GM23338 (cell line): ENCODE results near the gene ART4.

Experiments
- EZH2 ChIP-seq: fragments of 200-600 bp; sonication (generic); IDR thresholded peaks from one replicate; pipeline ENCODE4 v1.8.0; 2017; ENCODE audit warnings: antibody characterized with exemption, mild to moderate bottlenecking, low read depth; ENCODE audit not compliant: unreplicated experiment
- EZH2phosphoT487 ChIP-seq: fragments of 200-600 bp; sonication (generic); IDR thresholded peaks from one replicate; pipeline ENCODE4 v1.8.1; 2018; ENCODE audit warnings: antibody characterized with exemption; ENCODE audit not compliant: unreplicated experiment
- POLR2AphosphoS5 ChIP-seq: IDR thresholded peaks from 2 replicates; pipeline ENCODE4 v1.6.1; 2016; ENCODE audit warnings: antibody characterized with exemption, low read depth
- REST ChIP-seq: IDR thresholded peaks from one replicate; pipeline ENCODE4 v1.6.1; 2018; ENCODE audit warnings: antibody characterized with exemption; ENCODE audit not compliant: unreplicated experiment
- ZNF114 ChIP-seq: fragments of 250-450 bp; sonication (Bioruptor Pico); IDR thresholded peaks from 2 replicates; pipeline ENCODE4 v1.5.0; 2020; ENCODE audit warnings: mild to moderate bottlenecking, moderate library complexity
- ZNF331 ChIP-seq: fragments of 250-450 bp; sonication (Bioruptor Pico); IDR thresholded peaks from 2 replicates; pipeline ENCODE4 v1.5.0; 2020; ENCODE audit warnings: low read depth, mild to moderate bottlenecking, moderate library complexity
- TF ChIP-seq, protein P1 (sequence below), 2 experiments: fragments of 200-600 bp in 1 of 2; sonication (generic) in 1 of 2; conservative IDR thresholded peaks; 2 replicates each; pipeline versions ENCODE4 v1.5.1 to v1.6.1; 2016 to 2017; ENCODE audit warnings: antibody characterized with exemption in 2 of 2, low read depth in 2 of 2, mild to moderate bottlenecking in 2 of 2, moderate library complexity in 1 of 2

GRCh38 chr12:14827043-14827442 is 16.3 kb downstream of the ART4 start:
- TF ChIP-seq, protein P1, sequence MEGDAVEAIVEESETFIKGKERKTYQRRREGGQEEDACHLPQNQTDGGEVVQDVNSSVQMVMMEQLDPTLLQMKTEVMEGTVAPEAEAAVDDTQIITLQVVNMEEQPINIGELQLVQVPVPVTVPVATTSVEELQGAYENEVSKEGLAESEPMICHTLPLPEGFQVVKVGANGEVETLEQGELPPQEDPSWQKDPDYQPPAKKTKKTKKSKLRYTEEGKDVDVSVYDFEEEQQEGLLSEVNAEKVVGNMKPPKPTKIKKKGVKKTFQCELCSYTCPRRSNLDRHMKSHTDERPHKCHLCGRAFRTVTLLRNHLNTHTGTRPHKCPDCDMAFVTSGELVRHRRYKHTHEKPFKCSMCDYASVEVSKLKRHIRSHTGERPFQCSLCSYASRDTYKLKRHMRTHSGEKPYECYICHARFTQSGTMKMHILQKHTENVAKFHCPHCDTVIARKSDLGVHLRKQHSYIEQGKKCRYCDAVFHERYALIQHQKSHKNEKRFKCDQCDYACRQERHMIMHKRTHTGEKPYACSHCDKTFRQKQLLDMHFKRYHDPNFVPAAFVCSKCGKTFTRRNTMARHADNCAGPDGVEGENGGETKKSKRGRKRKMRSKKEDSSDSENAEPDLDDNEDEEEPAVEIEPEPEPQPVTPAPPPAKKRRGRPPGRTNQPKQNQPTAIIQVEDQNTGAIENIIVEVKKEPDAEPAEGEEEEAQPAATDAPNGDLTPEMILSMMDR (conservative IDR thresholded peaks at IDR 0.05; ENCODE audit: low read depth in 2 of 2): no peak
- no peak for TF ChIP-seq POLR2AphosphoS5
- TF ChIP-seq EZH2phosphoT487: no peak
- no peak for TF ChIP-seq EZH2
- no peak for TF ChIP-seq ZNF114 (CRISPR knock-in tag)
- no peak for TF ChIP-seq ZNF331
- TF ChIP-seq REST: no peak
